ENCODE measurements around the gene ELMO1.

- TF ChIP-seq POLR2A (IDR thresholded peaks at IDR 0.05) (no peak), POLR2AphosphoS5 (IDR thresholded peaks at IDR 0.05) (no peak)
- TF ChIP-seq, protein P1, sequence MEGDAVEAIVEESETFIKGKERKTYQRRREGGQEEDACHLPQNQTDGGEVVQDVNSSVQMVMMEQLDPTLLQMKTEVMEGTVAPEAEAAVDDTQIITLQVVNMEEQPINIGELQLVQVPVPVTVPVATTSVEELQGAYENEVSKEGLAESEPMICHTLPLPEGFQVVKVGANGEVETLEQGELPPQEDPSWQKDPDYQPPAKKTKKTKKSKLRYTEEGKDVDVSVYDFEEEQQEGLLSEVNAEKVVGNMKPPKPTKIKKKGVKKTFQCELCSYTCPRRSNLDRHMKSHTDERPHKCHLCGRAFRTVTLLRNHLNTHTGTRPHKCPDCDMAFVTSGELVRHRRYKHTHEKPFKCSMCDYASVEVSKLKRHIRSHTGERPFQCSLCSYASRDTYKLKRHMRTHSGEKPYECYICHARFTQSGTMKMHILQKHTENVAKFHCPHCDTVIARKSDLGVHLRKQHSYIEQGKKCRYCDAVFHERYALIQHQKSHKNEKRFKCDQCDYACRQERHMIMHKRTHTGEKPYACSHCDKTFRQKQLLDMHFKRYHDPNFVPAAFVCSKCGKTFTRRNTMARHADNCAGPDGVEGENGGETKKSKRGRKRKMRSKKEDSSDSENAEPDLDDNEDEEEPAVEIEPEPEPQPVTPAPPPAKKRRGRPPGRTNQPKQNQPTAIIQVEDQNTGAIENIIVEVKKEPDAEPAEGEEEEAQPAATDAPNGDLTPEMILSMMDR (IDR thresholded peaks at IDR 0.05): no peak
Measured at GRCh38 chr7:36906956-36907635, 541.6 kb downstream of the ELMO1 start.

Measured in transverse colon (tissue), 4 donors.